GM13976 (cell line): ENCODE measurements around the gene VSTM2B.

ENCODE experiments used
- DNase-seq: peaks from one replicate; pipeline ENCODE4 v3.0.0; 2012; ENCODE audit warnings: low spot score
- CTCF ChIP-seq: IDR thresholded peaks from 2 replicates; pipeline ENCODE4 v1.5.1; 2012; ENCODE audit warnings: borderline replicate concordance, mild to moderate bottlenecking; ENCODE audit not compliant: insufficient read depth; ENCODE audit errors: extremely low read depth, missing control alignments, control extremely low read depth
- in situ Hi-C: fragments of 300-500 bp; cut with MboI; formaldehyde crosslinking; loops from one replicate; pipeline ENCODE4 v1.12.0; 2022; ENCODE audit warnings: low sequenced_read_pairs, mixed read lengths, inconsistent platforms; ENCODE audit not compliant: unreplicated experiment

The VSTM2B gene

GRCh38 chr19:29577649-29577963 lies 51.8 kb downstream of the VSTM2B start:
- no peak for DNase-seq
- in situ Hi-C loops = no loop called here
- TF ChIP-seq CTCF = no peak

GRCh38 chr19:29578349-29578748 lies 52.6 kb downstream of the VSTM2B start:
- TF ChIP-seq CTCF = no peak
- DNase-seq = no peak
- in situ Hi-C loops = no loop called here

GRCh38 chr19:29579308-29579910 lies 53.6 kb downstream of the VSTM2B start:
- no peak for TF ChIP-seq CTCF
- in situ Hi-C loops = no loop called here
- no peak for DNase-seq

- in situ Hi-C loops = no loop called here
- no peak for DNase-seq
- no peak for TF ChIP-seq CTCF
Observed at GRCh38 chr19:29581398-29581797, 55.6 kb downstream of the VSTM2B start.

GRCh38 chr19:29583196-29583999 lies 57.6 kb downstream of the VSTM2B start:
- in situ Hi-C loops = no loop called here
- no peak for DNase-seq
- no peak for TF ChIP-seq CTCF

- no peak for DNase-seq
- in situ Hi-C loops = no loop called here
- TF ChIP-seq CTCF = no peak
Observed at GRCh38 chr19:29586401-29586800, 60.6 kb downstream of the VSTM2B start.

- DNase-seq = no peak
- in situ Hi-C loops = no loop called here
- no peak for TF ChIP-seq CTCF
Observed at GRCh38 chr19:29587059-29587458, 61.3 kb downstream of the VSTM2B start.
